ENCODE results near the gene CERS5.

The CERS5 gene

DNA sequence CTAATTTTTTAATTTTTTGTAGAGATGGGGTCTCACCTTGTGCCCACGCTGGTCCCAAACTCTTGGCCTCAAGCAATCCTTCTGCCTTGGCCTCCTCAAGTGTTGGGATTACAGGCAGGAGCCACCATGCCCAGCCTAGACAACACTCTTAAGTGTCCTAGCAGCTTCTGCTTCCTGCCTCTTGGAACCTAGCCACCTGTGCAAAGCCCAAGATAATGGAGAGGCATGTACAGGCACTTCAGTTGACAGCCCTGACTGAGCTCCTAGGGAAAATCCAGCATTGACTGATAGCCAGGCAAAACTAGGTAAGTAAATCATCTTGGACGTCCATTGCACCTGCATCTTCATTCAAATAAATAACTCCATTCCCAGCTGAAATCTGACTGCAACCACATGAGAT, 39.6 kb downstream of the CERS5 start:
- DNase-seq (ENCODE audit: low read depth) = no peak

DNA sequence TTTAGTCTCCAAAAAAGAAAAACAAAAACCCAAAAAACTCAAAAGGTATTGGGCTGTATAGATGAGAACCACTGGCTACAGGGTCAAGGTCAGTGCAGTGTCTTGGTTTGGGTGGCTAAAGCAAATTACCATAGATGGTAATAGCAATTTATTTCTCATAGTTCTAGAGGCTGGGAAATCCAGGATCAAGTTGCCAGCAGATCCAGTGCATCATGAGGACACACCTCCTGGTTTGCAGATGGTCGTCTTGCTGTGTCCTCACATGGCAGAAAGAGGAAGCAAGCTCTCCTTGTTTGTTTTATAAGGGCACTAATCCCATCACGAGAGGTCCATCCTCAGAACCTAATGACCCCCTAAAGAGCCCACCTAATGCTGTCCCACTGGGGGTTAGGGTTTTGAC, 44.0 kb downstream of the CERS5 start:
- no peak for DNase-seq (ENCODE audit: low read depth)

DNA sequence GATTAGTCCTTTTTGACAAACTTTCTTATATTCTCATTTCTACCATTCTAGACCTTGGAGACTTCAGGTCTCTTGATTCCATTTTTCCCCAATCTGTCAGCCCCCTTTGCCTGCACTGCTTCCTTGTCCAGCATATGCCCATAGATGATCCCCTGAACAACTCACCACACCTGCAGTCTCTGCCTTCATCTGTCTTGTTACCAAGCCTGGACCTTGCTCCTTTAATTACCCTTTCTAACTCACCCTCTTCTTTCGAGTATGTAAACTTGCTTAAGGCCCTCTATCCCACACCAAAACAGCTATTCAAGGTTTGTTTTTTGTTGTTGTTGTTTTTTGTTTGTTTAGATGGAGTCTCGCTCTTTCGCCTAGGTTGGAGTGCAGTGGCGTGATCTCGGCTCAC, 45.5 kb downstream of the CERS5 start:
- DNase-seq (ENCODE audit: low read depth) = no peak

DNA sequence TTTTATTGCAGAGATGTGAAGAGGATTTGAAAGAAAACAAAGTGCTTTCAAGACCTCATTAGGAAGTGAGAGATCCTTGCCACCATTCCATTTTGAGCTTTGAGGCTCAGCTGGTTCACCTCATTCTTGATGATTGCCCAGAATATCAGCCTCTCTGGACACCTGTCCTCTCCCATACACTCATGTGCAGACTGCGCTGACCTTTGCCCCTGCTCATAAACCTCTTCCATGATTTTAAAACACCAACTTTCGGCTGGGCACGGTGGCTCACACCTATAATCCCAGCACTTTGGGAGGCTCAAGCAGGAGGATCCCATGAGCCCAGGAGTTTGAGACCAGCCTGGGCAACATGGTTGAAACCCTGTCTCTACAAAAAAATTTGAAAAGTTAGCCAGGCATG, 46.2 kb downstream of the CERS5 start:
- no peak for DNase-seq (ENCODE audit: low read depth)

DNA sequence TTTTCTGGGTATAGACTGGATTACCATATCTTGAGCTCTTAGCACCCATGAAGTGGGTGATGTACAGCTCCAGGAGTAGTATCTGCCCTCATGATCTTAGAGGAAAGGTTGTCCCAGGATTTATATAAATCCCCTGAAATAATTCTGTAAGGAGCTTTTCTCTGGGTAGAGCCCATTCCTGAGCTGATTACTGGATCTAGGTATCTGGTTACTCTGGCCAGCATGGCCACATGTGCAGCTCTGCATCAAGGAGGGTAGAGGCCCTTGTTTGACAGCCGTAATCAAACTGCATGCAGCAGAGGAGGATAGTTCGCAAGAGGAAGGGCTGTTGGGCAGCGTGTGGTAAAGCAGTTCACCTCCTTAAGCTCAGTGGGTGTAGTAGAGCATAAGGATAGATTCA, 46.6 kb downstream of the CERS5 start:
- DNase-seq (ENCODE audit: low read depth) = no peak

DNA sequence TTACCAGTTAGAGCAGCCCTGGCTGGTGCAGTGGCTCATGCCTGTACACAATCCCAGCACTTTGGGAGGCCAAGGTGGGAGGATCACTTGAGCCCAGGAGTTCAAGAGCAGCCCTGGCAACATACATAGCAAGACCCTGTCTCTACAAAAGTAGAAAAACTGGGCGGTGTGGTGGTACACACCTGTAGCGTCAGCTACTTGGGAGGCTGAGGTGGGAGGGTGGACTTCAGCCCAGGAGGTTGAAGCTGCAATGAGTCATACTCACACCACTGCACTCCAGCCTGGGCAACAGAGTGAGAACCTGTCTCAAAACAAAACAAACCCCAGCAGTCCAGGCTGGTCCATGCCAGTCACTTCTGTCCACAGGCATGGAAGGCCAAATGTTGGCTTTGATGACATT, 47.8 kb downstream of the CERS5 start:
- no peak for DNase-seq (ENCODE audit: low read depth)

DNA sequence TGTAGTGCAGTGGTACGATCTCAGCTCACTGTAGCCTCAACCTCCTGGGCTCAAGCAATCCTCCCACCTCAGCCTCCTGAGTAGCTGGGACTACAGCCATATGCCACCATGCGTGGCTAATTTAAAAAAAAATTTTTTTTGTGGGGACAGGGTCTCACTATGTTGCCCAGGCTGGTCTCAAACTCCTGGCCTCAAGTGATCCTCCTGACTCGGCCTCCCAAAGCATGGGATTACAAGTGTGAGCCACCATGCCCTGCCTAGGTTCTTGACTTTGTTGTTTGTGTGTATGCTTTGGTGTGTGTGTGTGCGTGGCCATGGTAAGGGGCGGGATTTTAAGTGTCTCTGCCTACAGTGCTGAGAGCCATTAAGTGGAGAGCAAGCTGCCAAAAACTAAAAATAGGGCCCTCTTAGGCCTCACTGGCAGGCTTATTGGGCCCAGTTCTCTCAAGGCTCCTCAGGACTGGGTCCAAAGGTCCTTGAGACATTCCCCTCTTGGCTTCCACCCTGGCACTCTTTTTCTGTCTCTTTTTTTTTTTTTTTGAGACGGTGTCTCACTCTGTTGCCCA, 50.0 kb downstream of the CERS5 start:
- no peak for DNase-seq (ENCODE audit: low read depth)

DNA sequence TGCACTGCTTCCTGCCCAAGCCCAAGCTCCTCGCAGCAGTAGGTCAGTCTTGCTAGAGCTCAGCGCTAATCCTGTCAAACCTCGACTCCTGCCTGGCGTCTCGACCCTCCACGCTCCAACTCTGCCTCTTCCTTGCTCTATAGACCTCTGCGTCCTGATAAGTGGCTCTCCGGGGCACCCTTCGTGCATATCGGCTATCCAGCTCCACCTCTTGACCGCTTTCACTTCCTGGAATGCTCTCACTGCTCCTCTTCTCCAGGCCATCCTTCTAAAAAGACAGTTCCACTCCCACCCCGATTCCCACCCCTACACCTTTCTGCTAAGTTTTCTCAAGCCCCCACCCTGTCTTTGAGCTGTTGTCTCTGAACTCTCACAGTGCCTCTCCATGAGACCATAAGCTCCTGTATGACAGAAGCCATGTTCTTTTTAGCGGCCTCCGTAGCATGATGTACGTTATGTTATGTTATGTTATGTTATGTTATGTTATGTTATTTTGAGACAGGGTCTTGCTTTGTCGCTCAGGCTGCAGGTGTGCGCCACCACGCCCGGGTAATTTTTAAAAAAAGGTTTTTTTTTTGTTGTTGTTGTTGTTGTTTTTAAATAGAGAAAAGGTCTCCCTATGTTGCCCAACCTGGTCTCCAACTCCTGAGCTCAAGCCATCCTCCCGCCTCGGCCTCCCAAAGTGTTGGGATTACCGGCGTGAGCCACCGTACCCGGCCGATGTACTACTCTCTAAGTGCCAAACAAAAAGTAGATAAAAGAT, 54.5 kb downstream of the CERS5 start:
- no peak for DNase-seq (ENCODE audit: low read depth)

DNA sequence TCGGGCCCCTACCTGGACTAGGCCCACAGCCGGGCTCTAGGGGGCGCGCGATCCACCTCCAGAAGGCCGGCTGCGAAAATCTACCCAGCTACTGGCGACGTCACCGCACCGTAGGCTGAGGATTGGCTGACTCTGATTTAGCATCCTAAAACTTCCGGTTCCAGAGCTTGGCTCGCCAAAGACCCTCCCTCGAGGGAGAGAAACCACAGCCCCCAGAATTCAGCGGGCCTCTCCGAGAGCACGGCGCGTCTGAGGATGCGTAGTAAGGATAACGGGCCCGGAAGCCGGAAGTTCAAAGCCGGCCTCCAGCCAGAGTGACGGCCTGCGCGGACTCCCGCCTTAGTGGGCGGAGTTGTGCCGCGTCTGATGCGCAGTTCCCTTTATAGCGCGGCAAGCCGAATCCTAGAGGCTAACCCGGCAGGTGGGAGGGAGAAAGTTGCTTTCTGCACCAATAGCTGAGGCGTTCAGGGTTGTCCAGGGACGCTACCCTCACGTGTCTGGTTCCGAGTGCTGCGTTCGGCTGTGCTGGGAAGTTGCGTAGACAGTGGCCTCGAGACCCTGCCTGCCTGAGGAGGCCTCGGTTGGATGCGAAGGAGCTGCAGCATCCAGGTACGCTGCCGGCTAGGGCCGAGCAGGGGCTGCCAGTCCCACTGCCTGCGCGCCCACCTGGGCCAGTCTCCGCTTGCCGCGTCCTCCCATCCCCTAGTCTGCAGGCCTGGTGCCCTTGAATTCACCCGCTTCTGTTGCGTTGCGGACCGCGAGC, 55.3 kb downstream of the CERS5 start, which contains the start of gene COX14:
Gene COX14 (plus strand): TSS at position 544 of the 763 bp plus-strand sequence. CDS start 7,808 bp downstream, outside the sequence.
- DNase-seq (ENCODE audit: low read depth) = peak; percentile 97

DNA sequence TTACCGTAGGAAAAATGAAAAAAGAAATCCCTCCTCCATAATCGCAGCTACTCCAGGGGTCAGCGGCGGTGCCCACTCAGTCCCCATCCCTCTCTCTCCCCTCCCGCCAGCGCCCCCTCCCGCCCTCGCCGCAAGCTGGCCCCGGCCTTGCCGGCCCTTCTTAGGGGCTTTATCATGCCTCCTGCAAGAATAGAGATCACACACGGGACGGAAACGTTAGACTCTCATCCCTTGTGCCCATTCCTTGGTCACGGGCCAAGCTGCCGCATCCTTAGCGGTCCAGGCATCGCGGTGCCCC, 55.8 kb downstream of the CERS5 start:
- no peak for DNase-seq (ENCODE audit: low read depth)

DNA sequence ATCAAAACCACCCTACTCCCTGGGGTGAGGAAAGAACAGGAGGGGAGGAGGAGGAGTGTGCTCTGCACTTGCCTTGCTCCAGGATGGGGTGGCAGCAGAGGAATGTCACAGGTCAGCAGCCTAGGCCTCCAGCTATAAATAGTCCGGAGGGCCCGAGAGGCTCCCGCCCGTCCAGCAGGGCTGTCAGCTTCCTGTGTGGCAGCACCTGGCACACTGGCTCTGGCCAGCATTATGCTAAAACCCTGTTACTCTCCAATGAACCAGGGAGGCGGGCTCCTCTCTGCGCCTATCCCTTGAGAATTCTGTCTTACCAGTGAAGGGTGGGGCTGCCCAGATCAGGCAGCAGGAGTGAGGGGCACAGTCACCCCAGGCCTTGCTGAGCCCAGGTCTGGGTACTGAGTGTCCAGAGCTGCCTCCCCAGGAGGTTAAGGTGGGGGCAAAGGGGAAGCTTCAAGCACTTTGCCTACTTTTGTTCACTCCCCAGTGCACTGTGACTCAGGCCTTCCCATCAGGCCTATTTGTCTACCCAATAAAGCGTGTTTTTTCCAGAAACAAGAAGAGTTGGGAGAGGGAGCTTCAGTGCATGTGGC, 56.3 kb downstream of the CERS5 start:
- DNase-seq (ENCODE audit: low read depth) = no peak

DNA sequence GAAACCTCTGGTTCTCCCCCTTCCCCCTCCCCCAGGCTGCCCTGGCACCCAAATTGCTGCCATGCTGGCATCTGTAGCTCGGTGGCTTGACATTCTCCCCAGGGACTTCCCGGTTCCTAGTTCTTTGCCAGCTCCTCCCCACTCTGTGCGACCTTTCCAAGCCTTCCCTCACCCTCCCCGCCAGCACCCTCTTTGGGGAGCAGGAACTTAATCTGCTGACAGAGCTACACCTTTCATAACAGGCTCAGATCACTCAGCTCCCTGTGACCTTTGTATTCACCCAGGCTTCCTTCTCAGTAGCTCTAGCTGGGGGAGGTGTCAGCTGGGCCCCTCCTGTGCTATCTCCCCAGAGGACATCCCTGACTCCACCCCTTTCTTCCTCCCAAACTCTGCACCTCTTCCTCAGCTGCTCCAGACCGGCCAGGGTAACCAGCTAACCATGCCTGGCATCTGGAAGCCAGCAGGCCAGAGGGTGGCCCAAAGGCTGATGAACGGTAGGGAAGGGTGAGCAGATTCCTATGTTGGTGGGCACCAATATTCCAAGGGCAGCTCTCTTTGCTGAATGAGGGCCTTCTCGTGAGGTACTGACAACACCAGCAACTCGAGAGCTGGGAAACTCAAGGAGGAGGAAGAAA, 56.9 kb downstream of the CERS5 start:
- DNase-seq (ENCODE audit: low read depth) = no peak

DNA sequence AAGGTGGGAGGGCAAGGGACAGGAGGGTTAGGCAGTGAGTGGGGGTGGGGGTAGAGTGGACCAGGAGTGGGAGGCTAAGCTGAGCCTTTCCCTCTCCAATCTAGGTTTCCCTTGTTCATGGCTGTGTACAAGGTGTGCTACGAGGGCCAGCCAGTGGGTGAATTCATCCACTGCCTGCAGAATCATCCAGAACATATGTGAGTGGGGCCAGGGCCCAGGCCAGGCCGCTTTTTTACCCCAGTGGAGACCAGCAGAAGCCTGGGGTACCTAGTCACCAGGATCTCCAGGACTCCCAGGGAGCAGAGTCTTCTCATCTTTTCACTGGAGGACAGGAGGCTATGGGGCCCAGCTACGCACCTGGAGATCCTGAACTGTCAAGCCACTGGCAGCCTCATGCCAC, 57.9 kb downstream of the CERS5 start:
- DNase-seq (ENCODE audit: low read depth) = no peak

DNA sequence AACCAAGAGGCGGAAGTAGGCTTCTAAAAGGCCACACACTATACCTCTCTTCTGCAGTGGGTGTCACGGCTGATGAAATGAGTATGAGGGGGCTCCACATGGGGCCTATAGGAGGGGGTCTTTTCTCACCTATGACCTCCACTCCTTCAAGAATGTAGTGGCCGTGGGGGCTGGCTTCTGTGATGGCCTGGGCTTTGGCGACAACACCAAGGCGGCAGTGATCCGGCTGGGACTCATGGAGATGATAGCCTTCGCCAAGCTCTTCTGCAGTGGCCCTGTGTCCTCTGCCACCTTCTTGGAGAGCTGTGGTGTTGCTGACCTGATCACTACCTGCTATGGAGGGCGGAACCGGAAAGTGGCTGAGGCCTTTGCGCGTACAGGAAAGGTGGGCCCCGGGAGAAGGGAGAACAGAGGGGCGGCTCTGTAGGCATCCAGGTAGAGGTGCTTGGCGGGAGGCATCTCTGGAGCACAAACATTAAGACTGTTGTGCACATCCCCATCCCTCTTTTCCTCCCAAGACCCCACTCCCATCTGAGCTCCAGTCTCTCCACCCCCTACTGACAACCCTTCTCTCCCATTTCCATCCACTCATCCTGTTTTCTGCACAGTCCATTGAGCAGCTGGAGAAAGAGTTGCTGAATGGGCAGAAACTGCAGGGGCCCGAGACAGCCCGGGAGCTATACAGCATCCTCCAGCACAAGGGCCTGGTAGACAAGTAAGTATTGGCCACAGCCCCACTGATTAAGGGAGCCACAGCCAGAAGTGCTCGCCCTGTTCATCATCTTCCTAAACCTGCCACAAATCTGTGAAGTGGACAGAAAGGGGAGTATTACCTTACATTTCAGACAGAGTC, 59.5 kb downstream of the CERS5 start:
- DNase-seq (ENCODE audit: low read depth) = no peak

DNA sequence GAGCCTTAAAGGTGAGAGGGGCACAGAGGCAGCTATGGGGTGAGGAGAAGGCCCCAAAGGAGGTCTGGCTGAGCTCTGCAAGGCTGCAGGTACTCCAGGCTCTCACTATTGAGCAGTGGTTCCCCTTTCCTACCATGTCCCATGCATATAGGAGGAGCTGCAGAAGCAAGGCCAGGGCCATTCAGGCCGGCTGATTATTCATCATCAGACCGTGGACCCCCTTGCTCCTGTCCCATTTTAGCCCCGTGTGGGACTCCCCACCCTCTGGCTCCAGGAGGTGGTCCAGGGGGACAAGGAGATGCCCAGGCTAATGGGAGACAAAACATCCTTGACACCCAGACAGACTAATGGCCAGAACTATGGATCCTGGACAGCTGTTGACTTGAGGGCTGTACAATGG, 60.3 kb downstream of the CERS5 start:
- DNase-seq (ENCODE audit: low read depth) = no peak

DNA sequence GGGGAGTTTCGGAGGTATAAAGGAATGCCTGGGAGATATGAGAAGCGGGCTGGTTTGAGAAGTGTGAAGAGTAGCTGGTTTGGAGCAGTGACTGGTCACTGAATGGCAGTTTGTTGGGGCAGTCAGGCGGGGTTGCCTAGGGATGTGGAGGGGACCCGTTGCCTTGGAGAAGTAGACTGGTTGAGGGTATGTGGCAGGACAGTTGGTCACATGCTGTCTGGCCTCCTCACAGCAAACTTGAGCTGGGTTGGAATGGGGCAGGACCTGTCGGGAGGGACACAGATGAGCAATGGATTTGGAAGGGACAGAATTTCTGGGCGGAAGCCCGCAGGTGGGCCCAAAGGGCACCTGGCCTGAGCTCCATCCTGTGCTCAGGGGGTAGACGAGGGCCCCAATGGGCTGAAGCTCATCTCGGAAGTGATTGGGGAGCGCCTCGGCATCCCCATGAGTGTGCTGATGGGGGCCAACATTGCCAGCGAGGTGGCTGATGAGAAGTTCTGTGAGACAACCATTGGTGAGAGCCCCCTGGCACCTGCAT, 61.2 kb downstream of the CERS5 start:
- DNase-seq (ENCODE audit: low read depth) = no peak

DNA sequence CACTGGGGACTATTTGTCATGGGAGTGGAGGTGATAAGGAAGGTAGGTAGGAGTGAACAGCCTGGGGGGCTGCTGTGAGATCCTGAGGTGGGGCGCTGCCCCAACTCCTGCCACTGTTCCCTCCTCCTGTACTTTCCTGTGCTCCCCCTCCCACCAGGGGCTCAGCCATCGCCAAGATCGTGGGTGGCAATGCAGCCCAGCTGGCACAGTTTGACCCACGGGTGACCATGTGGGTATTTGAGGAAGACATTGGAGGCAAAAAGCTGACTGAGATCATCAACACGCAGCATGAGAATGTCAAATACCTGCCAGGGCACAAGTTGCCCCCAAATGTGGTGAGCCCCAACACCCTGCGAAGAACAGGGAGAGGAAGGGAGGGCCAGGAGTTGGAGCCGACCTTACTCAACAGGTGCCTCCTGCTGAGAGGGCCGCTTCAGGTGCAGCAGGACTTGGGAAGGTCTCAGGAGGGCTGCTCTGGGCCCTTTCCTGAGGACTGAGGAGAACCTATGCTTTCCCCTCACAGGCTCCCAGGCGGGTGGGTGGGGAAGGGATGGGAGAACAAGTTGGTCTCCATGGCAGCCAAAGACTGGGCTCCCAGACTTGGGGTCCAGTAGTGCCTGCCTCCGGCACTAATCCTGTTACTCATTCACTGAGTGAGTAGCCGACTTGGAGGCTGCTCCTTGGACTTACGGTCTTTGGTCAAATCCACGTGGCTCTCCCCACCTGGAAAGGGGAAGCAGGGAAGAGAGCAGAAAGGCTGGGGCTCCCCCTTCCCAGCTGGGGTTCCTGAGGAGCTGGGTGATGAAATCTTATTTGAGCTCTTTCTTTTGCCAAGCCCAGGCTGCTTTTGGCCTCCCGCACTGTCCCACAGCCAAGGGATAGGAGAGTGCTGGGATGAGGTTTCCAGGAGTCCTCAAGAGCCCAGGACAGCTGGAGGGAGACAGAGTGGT, 62.5 kb downstream of the CERS5 start:
- DNase-seq (ENCODE audit: low read depth) = no peak

DNA sequence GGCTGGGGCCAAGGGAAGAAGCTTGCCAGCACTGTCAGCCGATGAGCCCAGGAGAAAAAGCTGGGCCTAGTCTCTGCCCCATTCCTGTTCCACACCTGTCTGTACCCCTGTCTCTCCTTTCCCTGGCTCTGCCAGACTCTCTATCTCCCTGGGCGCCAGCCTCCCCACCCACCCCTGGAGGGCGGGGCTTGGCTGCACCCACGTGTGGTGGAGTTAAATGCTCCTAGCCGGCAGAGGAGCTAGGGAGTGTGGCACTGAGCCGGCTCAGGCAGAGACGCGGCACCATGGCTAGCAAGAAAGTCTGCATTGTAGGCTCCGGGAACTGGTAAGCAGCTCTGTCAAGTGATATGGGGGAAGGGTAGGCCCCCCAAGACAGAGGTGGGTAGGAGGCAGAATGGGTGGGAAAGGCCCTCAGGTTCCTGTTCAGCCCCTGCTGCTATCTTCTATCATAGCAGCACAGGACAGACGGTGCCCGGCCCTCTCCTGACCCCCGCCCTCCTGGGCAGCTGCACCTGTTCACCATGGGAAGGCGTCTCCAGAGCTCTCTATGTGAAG, 63.3 kb downstream of the CERS5 start, which contains the start of gene GPD1:
Gene GPD1 (plus strand): TSS at position 242 of the 555 bp plus-strand sequence. CDS start 43 bp downstream, at position 285.
- no peak for DNase-seq (ENCODE audit: low read depth)

DNA sequence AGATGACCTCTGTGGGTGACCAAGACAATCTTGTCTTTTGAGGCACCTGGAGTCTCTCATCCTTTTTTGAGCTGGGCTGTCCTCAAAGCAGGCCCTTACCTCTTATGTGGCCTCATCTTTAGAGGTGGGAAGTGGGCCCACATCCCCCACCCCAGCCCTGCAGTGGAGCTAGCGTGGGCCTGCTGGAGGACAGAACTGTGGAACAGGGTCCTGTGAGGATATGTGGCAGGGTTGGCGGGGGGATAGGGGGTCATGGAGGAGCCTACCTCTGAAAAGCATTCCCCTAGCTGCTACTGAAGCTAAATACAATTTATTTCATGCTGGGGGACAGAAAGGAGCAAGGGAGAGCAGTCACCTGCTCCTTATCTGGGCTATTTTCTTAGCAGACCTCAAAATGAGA, 63.8 kb downstream of the CERS5 start:
- DNase-seq (ENCODE audit: low read depth) = no peak
